ENCODE data around the gene ST8SIA4.

DNA sequence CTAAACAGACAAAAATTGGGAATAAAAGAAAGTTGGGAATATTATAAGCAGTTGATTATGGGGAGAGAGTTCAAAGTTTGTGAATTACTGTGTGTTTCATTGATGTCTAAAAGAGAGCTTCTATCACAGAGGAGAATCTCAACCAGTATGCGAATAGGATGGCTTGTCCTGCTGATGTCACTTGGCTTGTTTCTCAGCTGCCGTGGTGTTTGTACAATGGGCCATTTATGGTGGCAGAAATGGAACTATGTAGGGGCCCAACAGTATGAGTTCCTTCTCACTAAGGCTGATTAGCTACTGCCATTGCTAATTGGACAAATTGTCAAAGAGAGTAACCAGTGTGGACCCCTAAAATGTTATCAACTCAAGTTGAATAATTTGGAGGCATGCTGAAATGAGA is 103.9 kb downstream of the ST8SIA4 start:
- TF ChIP-seq, protein P1, sequence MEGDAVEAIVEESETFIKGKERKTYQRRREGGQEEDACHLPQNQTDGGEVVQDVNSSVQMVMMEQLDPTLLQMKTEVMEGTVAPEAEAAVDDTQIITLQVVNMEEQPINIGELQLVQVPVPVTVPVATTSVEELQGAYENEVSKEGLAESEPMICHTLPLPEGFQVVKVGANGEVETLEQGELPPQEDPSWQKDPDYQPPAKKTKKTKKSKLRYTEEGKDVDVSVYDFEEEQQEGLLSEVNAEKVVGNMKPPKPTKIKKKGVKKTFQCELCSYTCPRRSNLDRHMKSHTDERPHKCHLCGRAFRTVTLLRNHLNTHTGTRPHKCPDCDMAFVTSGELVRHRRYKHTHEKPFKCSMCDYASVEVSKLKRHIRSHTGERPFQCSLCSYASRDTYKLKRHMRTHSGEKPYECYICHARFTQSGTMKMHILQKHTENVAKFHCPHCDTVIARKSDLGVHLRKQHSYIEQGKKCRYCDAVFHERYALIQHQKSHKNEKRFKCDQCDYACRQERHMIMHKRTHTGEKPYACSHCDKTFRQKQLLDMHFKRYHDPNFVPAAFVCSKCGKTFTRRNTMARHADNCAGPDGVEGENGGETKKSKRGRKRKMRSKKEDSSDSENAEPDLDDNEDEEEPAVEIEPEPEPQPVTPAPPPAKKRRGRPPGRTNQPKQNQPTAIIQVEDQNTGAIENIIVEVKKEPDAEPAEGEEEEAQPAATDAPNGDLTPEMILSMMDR (IDR thresholded peaks at IDR 0.05), result no peak
- no peak for TF ChIP-seq ZFX (IDR thresholded peaks at IDR 0.05; ENCODE audit: borderline replicate concordance)
